Memory B cell (primary cell): ENCODE results near the gene BLTP1.
A peak's percentile ranks its signal among the peaks of the same experiment; 100 is the strongest.

Experiments used
- ATAC-seq: fragments of 150-1000 bp; cut with Tn5 transposase; 2 replicates; pipeline ENCODE4 v1.10.0; 2021; ENCODE audit warnings: low read depth, mild to moderate bottlenecking, moderate library complexity
- DNase-seq, 2 donors: peaks; one replicate each; pipeline ENCODE4 v3.0.0; 2022; ENCODE audit warnings: low spot score in 2 of 2
- H3K27ac Mint-ChIP-seq: one replicate; pipeline ENCODE4 v1.8.0; 2022; ENCODE audit warnings: mild to moderate bottlenecking, moderate library complexity, mixed read lengths
- H3K27me3 Mint-ChIP-seq: one replicate; pipeline ENCODE4 v1.8.0; 2022; ENCODE audit warnings: mixed read lengths
- H3K36me3 Mint-ChIP-seq: one replicate; pipeline ENCODE4 v1.8.0; 2022; ENCODE audit warnings: mild to moderate bottlenecking, mixed read lengths
- H3K4me1 Mint-ChIP-seq: one replicate; pipeline ENCODE4 v1.8.0; 2022; ENCODE audit warnings: mixed read lengths
- H3K4me3 Mint-ChIP-seq: one replicate; pipeline ENCODE4 v1.8.0; 2022; ENCODE audit warnings: mild to moderate bottlenecking, moderate library complexity, mixed read lengths
- H3K9me3 Mint-ChIP-seq: one replicate; pipeline ENCODE4 v1.8.0; 2022; ENCODE audit warnings: mixed read lengths

The BLTP1 gene

GRCh38 chr4:122140834-122141233 lies 11.3 kb upstream of the BLTP1 start:
- Mint-ChIP-seq H3K27me3 (peaks cover 8% of the 10 kb centered on the region), H3K4me3 (no peak overlapping the region), H3K27ac (no peak overlapping the region), H3K4me1 (no peaks in the 10 kb centered on the region), H3K9me3 (peaks cover 5% of the 10 kb centered on the region), H3K36me3 (peaks cover 4% of the 10 kb centered on the region)
- no peak for DNase-seq
- ATAC-seq: no peak

- H3K4me3 Mint-ChIP-seq: no peak overlapping the region
- peaks cover 5% of the 10 kb centered on the region for H3K9me3 Mint-ChIP-seq
- no peak for DNase-seq
- H3K27ac Mint-ChIP-seq: no peak overlapping the region
- H3K27me3 Mint-ChIP-seq: peaks cover 13% of the 10 kb centered on the region
- no peaks in the 10 kb centered on the region for H3K4me1 Mint-ChIP-seq
- no peak for ATAC-seq
- H3K36me3 Mint-ChIP-seq: peaks cover 4% of the 10 kb centered on the region
These were observed 9.4 kb upstream of the BLTP1 start for GRCh38 chr4:122142687-122143086.

- Mint-ChIP-seq H3K27ac (no peak overlapping the region), H3K36me3 (no peaks in the 10 kb centered on the region), H3K4me3 (no peak overlapping the region), H3K27me3 (peaks cover 9% of the 10 kb centered on the region), H3K9me3 (no peaks in the 10 kb centered on the region), H3K4me1 (peaks cover 16% of the 10 kb centered on the region)
- DNase-seq: no peak
- ATAC-seq: no peak
These were observed 5.5 kb upstream of the BLTP1 start for GRCh38 chr4:122146652-122147051.

- Mint-ChIP-seq H3K9me3 (no peaks in the 10 kb centered on the region), H3K27ac (peak overlapping the region; percentile 95), H3K36me3 (peaks cover 5% of the 10 kb centered on the region), H3K4me3 (peak overlapping the region; percentile 95), H3K27me3 (peaks cover 5% of the 10 kb centered on the region), H3K4me1 (peaks cover 31% of the 10 kb centered on the region)
- ATAC-seq: peak; percentile 39
- DNase-seq: peak in 1 of 2 donors; percentile 9
These were observed 1.2 kb upstream of the BLTP1 start for GRCh38 chr4:122150931-122151330.

GRCh38 chr4:122152711-122153226 lies 638 bp downstream of the BLTP1 start:
- Mint-ChIP-seq H3K9me3 (no peaks in the 10 kb centered on the region), H3K36me3 (peaks cover 13% of the 10 kb centered on the region), H3K27ac (peak overlapping the region; percentile 95), H3K4me1 (peaks cover 39% of the 10 kb centered on the region), H3K27me3 (no peaks in the 10 kb centered on the region), H3K4me3 (peak overlapping the region; percentile 95)
- DNase-seq (no peak), ATAC-seq (peak; percentile 14)

GRCh38 chr4:122156819-122157218 lies 4.7 kb downstream of the BLTP1 start:
- no peak overlapping the region for H3K27ac Mint-ChIP-seq
- peaks cover 15% of the 10 kb centered on the region for H3K36me3 Mint-ChIP-seq
- DNase-seq (no peak), ATAC-seq (no peak)
- H3K27me3 Mint-ChIP-seq: no peaks in the 10 kb centered on the region
- no peaks in the 10 kb centered on the region for H3K9me3 Mint-ChIP-seq
- H3K4me1 Mint-ChIP-seq: peaks cover 27% of the 10 kb centered on the region
- H3K4me3 Mint-ChIP-seq: no peak overlapping the region

- no peak for ATAC-seq
- H3K9me3 Mint-ChIP-seq: no peaks in the 10 kb centered on the region
- peaks cover 27% of the 10 kb centered on the region for H3K4me1 Mint-ChIP-seq
- DNase-seq: no peak
- H3K27ac Mint-ChIP-seq: peak overlapping the region; percentile 43
- no peak overlapping the region for H3K4me3 Mint-ChIP-seq
- H3K36me3 Mint-ChIP-seq: peaks cover 6% of the 10 kb centered on the region
- no peaks in the 10 kb centered on the region for H3K27me3 Mint-ChIP-seq
These were observed 11.2 kb downstream of the BLTP1 start for GRCh38 chr4:122163301-122163700.

GRCh38 chr4:122163767-122164166 lies 11.6 kb downstream of the BLTP1 start:
- no peaks in the 10 kb centered on the region for H3K27me3 Mint-ChIP-seq
- H3K9me3 Mint-ChIP-seq: no peaks in the 10 kb centered on the region
- H3K4me3 Mint-ChIP-seq: no peak overlapping the region
- DNase-seq (no peak), ATAC-seq (peak; percentile 47)
- H3K4me1 Mint-ChIP-seq: peaks cover 27% of the 10 kb centered on the region
- H3K36me3 Mint-ChIP-seq: peaks cover 6% of the 10 kb centered on the region
- peak overlapping the region; percentile 43 for H3K27ac Mint-ChIP-seq

GRCh38 chr4:122167369-122167768 lies 15.2 kb downstream of the BLTP1 start:
- peaks cover 11% of the 10 kb centered on the region for H3K36me3 Mint-ChIP-seq
- H3K27me3 Mint-ChIP-seq: no peaks in the 10 kb centered on the region
- no peaks in the 10 kb centered on the region for H3K9me3 Mint-ChIP-seq
- H3K4me1 Mint-ChIP-seq: peaks cover 27% of the 10 kb centered on the region
- DNase-seq (no peak), ATAC-seq (no peak)
- no peak overlapping the region for H3K27ac Mint-ChIP-seq
- H3K4me3 Mint-ChIP-seq: no peak overlapping the region

GRCh38 chr4:122170775-122171174 lies 18.6 kb downstream of the BLTP1 start:
- Mint-ChIP-seq H3K36me3 (peaks cover 16% of the 10 kb centered on the region), H3K27me3 (no peaks in the 10 kb centered on the region), H3K4me1 (peaks cover 14% of the 10 kb centered on the region), H3K4me3 (no peak overlapping the region), H3K9me3 (no peaks in the 10 kb centered on the region), H3K27ac (no peak overlapping the region)
- ATAC-seq (no peak), DNase-seq (no peak)

- no peaks in the 10 kb centered on the region for H3K9me3 Mint-ChIP-seq
- H3K4me1 Mint-ChIP-seq: peaks cover 14% of the 10 kb centered on the region
- H3K4me3 Mint-ChIP-seq: no peak overlapping the region
- H3K36me3 Mint-ChIP-seq: peaks cover 16% of the 10 kb centered on the region
- DNase-seq (no peak), ATAC-seq (no peak)
- H3K27me3 Mint-ChIP-seq: no peaks in the 10 kb centered on the region
- no peak overlapping the region for H3K27ac Mint-ChIP-seq
These were observed 19.2 kb downstream of the BLTP1 start for GRCh38 chr4:122171323-122171722.

- Mint-ChIP-seq H3K4me1 (peaks cover 11% of the 10 kb centered on the region), H3K4me3 (no peak overlapping the region), H3K36me3 (peaks cover 19% of the 10 kb centered on the region), H3K27me3 (no peaks in the 10 kb centered on the region), H3K27ac (no peak overlapping the region), H3K9me3 (no peaks in the 10 kb centered on the region)
- DNase-seq (no peak), ATAC-seq (no peak)
These were observed 20.1 kb downstream of the BLTP1 start for GRCh38 chr4:122172266-122172665.

- H3K27me3 Mint-ChIP-seq: no peaks in the 10 kb centered on the region
- DNase-seq (no peak), ATAC-seq (no peak)
- H3K9me3 Mint-ChIP-seq: no peaks in the 10 kb centered on the region
- no peak overlapping the region for H3K27ac Mint-ChIP-seq
- peaks cover 32% of the 10 kb centered on the region for H3K36me3 Mint-ChIP-seq
- no peaks in the 10 kb centered on the region for H3K4me1 Mint-ChIP-seq
- no peak overlapping the region for H3K4me3 Mint-ChIP-seq
These were observed 26.8 kb downstream of the BLTP1 start for GRCh38 chr4:122178961-122179360.

GRCh38 chr4:122195718-122196117 lies 43.6 kb downstream of the BLTP1 start:
- no peak overlapping the region for H3K27ac Mint-ChIP-seq
- DNase-seq: no peak
- no peak for ATAC-seq

More at GRCh38 chr4:122195718-122196117, 43.6 kb downstream of the BLTP1 start:
- Mint-ChIP-seq H3K27me3 (no peaks in the 10 kb centered on the region), H3K9me3 (no peaks in the 10 kb centered on the region), H3K36me3 (peaks cover 21% of the 10 kb centered on the region), H3K4me3 (no peak overlapping the region), H3K4me1 (no peaks in the 10 kb centered on the region)
